ENCODE results near the gene MT1HL1.

DNA sequence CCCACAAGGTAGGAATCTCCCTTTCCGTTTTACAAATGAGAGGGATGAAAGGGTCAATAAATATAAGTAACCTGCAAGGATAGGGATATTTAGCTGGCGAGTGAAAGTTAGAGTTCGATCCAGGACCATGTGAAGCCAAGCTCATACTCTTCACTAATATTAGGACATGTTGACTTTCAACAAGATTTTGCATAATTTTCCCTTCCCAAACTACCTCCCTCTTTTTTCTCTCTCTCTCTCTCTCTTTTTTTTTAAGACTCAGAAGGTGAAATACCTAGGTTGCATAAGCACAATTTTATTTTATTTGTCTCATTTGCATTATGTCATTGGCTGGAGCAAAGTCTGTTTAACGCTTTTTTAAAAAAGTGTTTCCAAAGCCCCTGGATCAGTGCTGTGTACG lies 8.1 kb upstream of the MT1HL1 start:
- TF ChIP-seq EP300 (IDR thresholded peaks at IDR 0.05; ENCODE audit: borderline replicate concordance in 1 of 2, low read depth in 2 of 2, low read length in 2 of 2) (no peak), CEBPB (IDR thresholded peaks at IDR 0.05; ENCODE audit: low read depth, low read length) (no peak), CBX5 (IDR thresholded peaks at IDR 0.05; ENCODE audit: low read depth, low read length) (no peak), POLR2A (IDR thresholded peaks at IDR 0.05; ENCODE audit: control extremely low read depth in 1 of 2, low read depth in 2 of 2, low read length in 2 of 2) (no peak), RAD21 (IDR thresholded peaks at IDR 0.05 in 1 of 2, conservative IDR thresholded peaks at IDR 0.05 in 1 of 2; ENCODE audit: low read depth in 2 of 2, low read length in 2 of 2) (no peak)
